Measurements from ENCODE around the gene KCNJ10. TPM values are rescaled to one million over a fixed set of nuclear protein-coding genes. Genes with fewer than 3 reads are reported as not detected.

The KCNJ10 gene
- total and polyA plus RNA-seq, 2 of the 13 experiments (the other 11 are each of a cell fraction or from before 2014, with no cell fraction given), result 4.4 to 10.3 TPM

- TF ChIP-seq IRF9 (CRISPR knock-in tag; IDR thresholded peaks at IDR 0.05; ENCODE audit: borderline replicate concordance) (0 out of 2 replicates have a peak, but pooled peaks have one; percentile 20), ZNF644 (CRISPR knock-in tag; IDR thresholded peaks at IDR 0.05; ENCODE audit: low read depth) (0 out of 2 replicates have a peak, but pooled peaks have one; percentile 23), SMARCE1 (IDR thresholded peaks at IDR 0.05; ENCODE audit: borderline replicate concordance) (no peak), DMAP1 (CRISPR knock-in tag; IDR thresholded peaks at IDR 0.05) (no peak), TBP (CRISPR knock-in tag; IDR thresholded peaks at IDR 0.05) (no peak), ZNF792 (CRISPR knock-in tag; IDR thresholded peaks at IDR 0.05) (peak; percentile 98), SMARCC2 (IDR thresholded peaks at IDR 0.05) (no peak), JUN (CRISPR knock-in tag; IDR thresholded peaks at IDR 0.05) (no peak; the same call in 1 of the 2 replicates), ZNF557 (CRISPR knock-in tag; IDR thresholded peaks at IDR 0.05) (no peak), FLYWCH1 (CRISPR knock-in tag; IDR thresholded peaks at IDR 0.05) (no peak), MLXIP (CRISPR knock-in tag; IDR thresholded peaks at IDR 0.05; ENCODE audit: borderline replicate concordance) (no peak), CEBPZ (IDR thresholded peaks at IDR 0.05; ENCODE audit: low read length) (no peak), FOXM1 (CRISPR knock-in tag; IDR thresholded peaks at IDR 0.05) (no peak), NFKB2 (CRISPR knock-in tag; IDR thresholded peaks at IDR 0.05; ENCODE audit: borderline replicate concordance) (no peak), ZNF460 (CRISPR knock-in tag; IDR thresholded peaks at IDR 0.05; ENCODE audit: borderline replicate concordance) (no peak), PAF1 (CRISPR knock-in tag; IDR thresholded peaks at IDR 0.05) (no peak), CREB3 (CRISPR knock-in tag; IDR thresholded peaks at IDR 0.05) (no peak), ZNF180 (CRISPR knock-in tag; IDR thresholded peaks at IDR 0.05; ENCODE audit: borderline replicate concordance, low read depth) (no peak), MZF1 (CRISPR knock-in tag; IDR thresholded peaks at IDR 0.05; ENCODE audit: borderline replicate concordance) (no peak), MED1 (CRISPR knock-in tag; IDR thresholded peaks at IDR 0.05) (peak; percentile 49; the same call in 1 of the 2 replicates), ZNF124 (CRISPR knock-in tag; IDR thresholded peaks at IDR 0.05) (no peak), PCBP2 (optimal IDR thresholded peaks at IDR 0.05; ENCODE audit: low read depth, low read length, poor library complexity, severe bottlenecking) (no peak), RBFOX2 (IDR thresholded peaks at IDR 0.05; ENCODE audit: low read depth, low read length) (peak; percentile 55; the same call in 1 of the 2 replicates), ATF1 (CRISPR knock-in tag; IDR thresholded peaks at IDR 0.05) (no peak; the same call in 1 of the 2 replicates)
Measured at GRCh38 chr1:160053548-160054365, 16.2 kb downstream of the KCNJ10 start (continued).

Data from HepG2 (cell line).